H9 (cell line): Measurements from ENCODE around the gene MGRN1. TPM values are rescaled to one million over a fixed set of nuclear protein-coding genes. Genes with fewer than 3 reads are reported as not detected.

Experiments
- DNase-seq: peaks from one replicate; pipeline ENCODE4 v3.0.0-alpha.2; 2017
- H2AFZ ChIP-seq: one replicate; pipeline ENCODE4 v1.6.1; 2013; ENCODE audit warnings: mild to moderate bottlenecking, low read length, control low read depth, moderate library complexity
- H2AK5ac ChIP-seq: 2 replicates; pipeline ENCODE4 v1.6.1; 2013; ENCODE audit warnings: low read length, control low read depth, mixed read lengths; ENCODE audit not compliant: insufficient read length
- H2BK120ac ChIP-seq: one replicate; pipeline ENCODE4 v1.6.1; 2013; ENCODE audit warnings: low read depth, mild to moderate bottlenecking, low read length, control low read depth, inconsistent platforms; ENCODE audit not compliant: poor library complexity, severe bottlenecking
- H2BK12ac ChIP-seq: 2 replicates; pipeline ENCODE4 v1.6.1; 2013; ENCODE audit warnings: low read length, control low read depth, mixed read lengths, low read depth; ENCODE audit not compliant: insufficient read length
- H2BK15ac ChIP-seq: 2 replicates; pipeline ENCODE4 v1.6.1; 2013; ENCODE audit warnings: low read depth, low read length, control low read depth
- H2BK20ac ChIP-seq: one replicate; pipeline ENCODE4 v1.6.1; 2013; ENCODE audit warnings: low read depth, mild to moderate bottlenecking, low read length, control low read depth, inconsistent platforms; ENCODE audit not compliant: poor library complexity, severe bottlenecking
- H2BK5ac ChIP-seq: 2 replicates; pipeline ENCODE4 v1.6.1; 2013; ENCODE audit warnings: low read length, control low read depth, mixed read lengths; ENCODE audit not compliant: insufficient read length
- H3K14ac ChIP-seq: 2 replicates; pipeline ENCODE4 v1.6.1; 2013; ENCODE audit warnings: low read length, control low read depth; ENCODE audit not compliant: insufficient read depth
- H3K18ac ChIP-seq: 2 replicates; pipeline ENCODE4 v1.6.1; 2013; ENCODE audit warnings: low read depth, mild to moderate bottlenecking, mixed read lengths, low read length, control low read depth; ENCODE audit not compliant: insufficient read length
- H3K23ac ChIP-seq: 2 replicates; pipeline ENCODE4 v1.6.1; 2013; ENCODE audit warnings: low read length, control low read depth, mixed read lengths, low read depth; ENCODE audit not compliant: insufficient read length
- H3K23me2 ChIP-seq: 2 replicates; pipeline ENCODE4 v1.6.1; 2013; ENCODE audit warnings: low read depth, mild to moderate bottlenecking, mixed read lengths, low read length, control low read depth; ENCODE audit not compliant: insufficient read length, poor library complexity, severe bottlenecking
- H3K27ac ChIP-seq: 2 replicates; pipeline ENCODE4 v1.5.1; 2013; ENCODE audit warnings: low read length, control low read depth, mixed read lengths, low read depth; ENCODE audit not compliant: insufficient read length
- H3K27me3 ChIP-seq: 2 replicates; pipeline ENCODE4 v1.6.1; 2013; ENCODE audit warnings: low read length, control low read depth, inconsistent platforms; ENCODE audit not compliant: insufficient read depth
- H3K4ac ChIP-seq: 2 replicates; pipeline ENCODE4 v1.6.1; 2013; ENCODE audit warnings: low read depth, mild to moderate bottlenecking, control low read depth, inconsistent platforms, low read length, moderate library complexity
- H3K4me1 ChIP-seq: 2 replicates; pipeline ENCODE4 v1.6.1; 2013; ENCODE audit warnings: low read length, control low read depth, inconsistent platforms; ENCODE audit not compliant: insufficient read depth
- H3K4me2 ChIP-seq: 2 replicates; pipeline ENCODE4 v1.6.1; 2013; ENCODE audit warnings: low read length, control low read depth, mixed read lengths; ENCODE audit not compliant: insufficient read length, insufficient read depth
- H3K56ac ChIP-seq: 2 replicates; pipeline ENCODE4 v1.6.1; 2013; ENCODE audit warnings: low read depth, mild to moderate bottlenecking, mixed read lengths, low read length, control low read depth; ENCODE audit not compliant: insufficient read length
- H3K79me1 ChIP-seq: 2 replicates; pipeline ENCODE4 v1.6.1; 2013; ENCODE audit warnings: low read depth, mild to moderate bottlenecking, moderate library complexity, low read length, control low read depth, inconsistent platforms; ENCODE audit not compliant: insufficient read depth, poor library complexity, severe bottlenecking
- H3K79me2 ChIP-seq: 2 replicates; pipeline ENCODE4 v1.6.1; 2013; ENCODE audit warnings: low read length, control low read depth, inconsistent platforms; ENCODE audit not compliant: insufficient read depth
- H3K9ac ChIP-seq: 2 replicates; pipeline ENCODE4 v1.6.1; 2013; ENCODE audit warnings: low read length, control low read depth, mixed read lengths; ENCODE audit not compliant: insufficient read length; ENCODE audit errors: extremely low read depth
- H3K9me3 ChIP-seq: one replicate; pipeline ENCODE4 v1.6.1; 2013; ENCODE audit warnings: low read depth, low read length, inconsistent platforms; ENCODE audit not compliant: control insufficient read depth
- H3T11ph ChIP-seq: one replicate; pipeline ENCODE4 v1.6.1; 2013; ENCODE audit warnings: mild to moderate bottlenecking, low read length, control low read depth, inconsistent platforms
- H4K20me1 ChIP-seq: one replicate; pipeline ENCODE4 v1.6.1; 2013; ENCODE audit not compliant: control insufficient read depth, insufficient read length, insufficient read depth
- H4K5ac ChIP-seq: 2 replicates; pipeline ENCODE4 v1.6.1; 2013; ENCODE audit warnings: low read depth, mild to moderate bottlenecking, mixed read lengths, low read length, control low read depth; ENCODE audit not compliant: insufficient read length
- H4K8ac ChIP-seq: replicated peaks from 2 replicates; pipeline ENCODE4 v1.6.1; 2013; ENCODE audit warnings: low read length, control low read depth, mixed read lengths, low read depth; ENCODE audit not compliant: insufficient read length
- H4K91ac ChIP-seq: 2 replicates; pipeline ENCODE4 v1.6.1; 2013; ENCODE audit warnings: low read depth, mild to moderate bottlenecking, moderate library complexity, mixed read lengths, low read length, control low read depth; ENCODE audit not compliant: insufficient read length
- H3K27ac Mint-ChIP-seq, 3 experiments: 2 replicates in 2 of 3; 3 replicates in 1 of 3; pipeline ENCODE4 v1.8.0; 2020 to 2021; ENCODE audit warnings: mixed read lengths in 3 of 3, mild to moderate bottlenecking in 1 of 3, moderate library complexity in 1 of 3
- H3K27me3 Mint-ChIP-seq: 2 replicates; pipeline ENCODE4 v1.8.0; 2021; ENCODE audit warnings: low read depth, mild to moderate bottlenecking, moderate library complexity, mixed read lengths
- H3K36me3 Mint-ChIP-seq, 3 experiments: 2 replicates in 2 of 3; 3 replicates in 1 of 3; pipeline ENCODE4 v1.8.0; 2020 to 2021; ENCODE audit warnings: low read depth in 3 of 3, mixed read lengths in 3 of 3; ENCODE audit not compliant: insufficient read depth in 1 of 3
- H3K4me1 Mint-ChIP-seq, 2 experiments: 2 replicates each; pipeline ENCODE4 v1.8.0; 2020; ENCODE audit warnings: mixed read lengths in 2 of 2
- H3K4me3 Mint-ChIP-seq, 2 experiments: 2 replicates in 1 of 2; 3 replicates in 1 of 2; pipeline ENCODE4 v1.8.0; 2020 to 2021; ENCODE audit warnings: mild to moderate bottlenecking in 2 of 2, mixed read lengths in 2 of 2, moderate library complexity in 1 of 2
- H3K9me3 Mint-ChIP-seq, 2 experiments: 2 replicates in 1 of 2; 3 replicates in 1 of 2; pipeline ENCODE4 v1.8.0; 2020; ENCODE audit warnings: mild to moderate bottlenecking in 2 of 2, mixed read lengths in 2 of 2, moderate library complexity in 1 of 2
- WGBS: extraction: QIAGEN DNeasy Blood & Tissue Kit; methylation state at CpG from one replicate; pipeline ENCODE4 v1.1.7; 2013; ENCODE audit warnings: missing lambda C conversion rate, low lambda C conversion rate, mixed read lengths; ENCODE audit not compliant: insufficient read length; ENCODE audit errors: extremely low coverage; 5-methylcytosine and 5-hydroxymethylcytosine counted together
- total RNA-seq: library from RNA; stranded (reverse); gene quantifications from 2 replicates; pipeline ENCODE4 v1.2.1, GENCODE V29; 2021
- TF ChIP-seq, protein P1 (sequence below): fragments of 200-600 bp; sonication (generic); conservative IDR thresholded peaks from 3 replicates; pipeline ENCODE4 v1.8.0; 2021; ENCODE audit warnings: antibody characterized with exemption, mild to moderate bottlenecking

The MGRN1 gene
- total RNA-seq, 1 experiment from 2014 or later: 91.6 TPM

DNA sequence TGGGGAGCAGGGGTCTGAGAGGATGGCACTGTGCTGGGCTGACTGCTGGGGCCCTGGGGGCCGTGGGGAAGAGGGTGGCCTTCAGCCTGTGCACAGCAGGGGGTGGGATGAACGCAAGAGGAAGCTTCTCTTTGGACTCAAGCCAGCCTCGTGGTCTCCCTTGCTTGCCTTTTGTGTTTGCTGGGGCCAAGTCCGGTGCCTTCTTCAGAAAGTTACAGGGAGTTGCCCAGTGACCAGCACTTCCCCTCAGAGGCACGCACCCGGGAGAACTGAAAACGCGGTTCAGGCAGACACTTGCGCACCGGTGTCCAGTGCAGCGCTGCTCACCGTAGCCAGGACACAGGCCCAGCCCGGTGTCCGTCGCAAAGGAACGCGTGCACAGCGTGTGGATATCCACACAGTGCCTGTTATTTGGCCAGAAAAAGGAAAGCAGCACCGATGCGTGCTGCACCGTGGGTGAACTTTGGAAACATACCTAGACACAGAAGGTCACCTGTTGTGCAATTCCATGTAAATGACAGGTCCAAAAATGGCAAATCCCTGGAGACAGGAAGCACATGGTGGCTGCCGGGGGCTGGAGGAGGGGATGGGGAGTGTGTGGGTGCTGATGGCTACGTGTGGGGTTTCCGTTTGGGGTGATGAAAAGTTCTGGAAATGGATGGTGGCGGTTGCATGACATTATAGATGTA, 39.3 kb downstream of the MGRN1 start:
- H2BK15ac ChIP-seq: no peak overlapping the region
- WGBS: no CpG with 5 or more reads among the region's 25 CpGs
- H3K23ac ChIP-seq: no peak overlapping the region
- no peak overlapping the region for H2BK20ac ChIP-seq
- H3K4me1 ChIP-seq: no peaks in the 10 kb centered on the region
- H3K4me2 ChIP-seq: no peak overlapping the region
- H4K8ac ChIP-seq: no peak overlapping the region
- TF ChIP-seq, protein P1, sequence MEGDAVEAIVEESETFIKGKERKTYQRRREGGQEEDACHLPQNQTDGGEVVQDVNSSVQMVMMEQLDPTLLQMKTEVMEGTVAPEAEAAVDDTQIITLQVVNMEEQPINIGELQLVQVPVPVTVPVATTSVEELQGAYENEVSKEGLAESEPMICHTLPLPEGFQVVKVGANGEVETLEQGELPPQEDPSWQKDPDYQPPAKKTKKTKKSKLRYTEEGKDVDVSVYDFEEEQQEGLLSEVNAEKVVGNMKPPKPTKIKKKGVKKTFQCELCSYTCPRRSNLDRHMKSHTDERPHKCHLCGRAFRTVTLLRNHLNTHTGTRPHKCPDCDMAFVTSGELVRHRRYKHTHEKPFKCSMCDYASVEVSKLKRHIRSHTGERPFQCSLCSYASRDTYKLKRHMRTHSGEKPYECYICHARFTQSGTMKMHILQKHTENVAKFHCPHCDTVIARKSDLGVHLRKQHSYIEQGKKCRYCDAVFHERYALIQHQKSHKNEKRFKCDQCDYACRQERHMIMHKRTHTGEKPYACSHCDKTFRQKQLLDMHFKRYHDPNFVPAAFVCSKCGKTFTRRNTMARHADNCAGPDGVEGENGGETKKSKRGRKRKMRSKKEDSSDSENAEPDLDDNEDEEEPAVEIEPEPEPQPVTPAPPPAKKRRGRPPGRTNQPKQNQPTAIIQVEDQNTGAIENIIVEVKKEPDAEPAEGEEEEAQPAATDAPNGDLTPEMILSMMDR: no peak
- Mint-ChIP-seq H3K4me3 (no peak overlapping the region), H3K4me1 (peaks cover 0 to 8% of the 10 kb centered on the region in 2 experiments; a peak in 2 of 4 replicates), H3K9me3 (no peaks in the 10 kb centered on the region), H3K27ac (peak overlapping the region; percentile 18 to 93 (median 38); a peak in 3 of 7 replicates), H3K27me3 (no peaks in the 10 kb centered on the region; the same call in 1 of the 2 replicates), H3K36me3 (peaks cover 9 to 48% (median 20%) of the 10 kb centered on the region in 3 experiments; a peak in 6 of 7 replicates)
- H4K20me1 ChIP-seq: no peaks in the 10 kb centered on the region
- H3K79me1 ChIP-seq: no peaks in the 10 kb centered on the region
- H4K5ac ChIP-seq: no peak overlapping the region
- no peak overlapping the region for H3K14ac ChIP-seq
- H2AK5ac ChIP-seq: no peak overlapping the region
- H3T11ph ChIP-seq: no peak overlapping the region
- no peaks in the 10 kb centered on the region for H3K23me2 ChIP-seq
- H3K27me3 ChIP-seq: no peaks in the 10 kb centered on the region
- no peak overlapping the region for H2AFZ ChIP-seq
- no peak overlapping the region for H4K91ac ChIP-seq
- no peak for DNase-seq
- no peak overlapping the region for H3K56ac ChIP-seq
- H2BK120ac ChIP-seq: no peak overlapping the region
- no peak overlapping the region for H3K27ac ChIP-seq
- H2BK5ac ChIP-seq: no peak overlapping the region
- no peak overlapping the region for H2BK12ac ChIP-seq
- H3K9me3 ChIP-seq: no peaks in the 10 kb centered on the region
- H3K9ac ChIP-seq: no peak overlapping the region
- H3K79me2 ChIP-seq: no peaks in the 10 kb centered on the region
- H3K4ac ChIP-seq: no peak overlapping the region
- no peak overlapping the region for H3K18ac ChIP-seq
